Fibroblast of skin of right quadriceps (primary cell): ENCODE results near the gene RSPH10B2.
"Not testable (repeated sequence)": the region's sequence is repeated elsewhere in the genome, so short reads cannot be mapped to it uniquely, and the experiment has no call there.

Experiments used
- DNase-seq: peaks from one replicate; pipeline ENCODE4 v3.0.0-alpha.2; 2013

RSPH10B2 gene

GRCh38 chr7:6792113-6792872, 38.4 kb downstream of the RSPH10B2 start:
- not testable (repeated sequence) for DNase-seq

GRCh38 chr7:6794276-6794675, 40.4 kb downstream of the RSPH10B2 start:
- not testable (repeated sequence) for DNase-seq

GRCh38 chr7:6797218-6797617, 43.3 kb downstream of the RSPH10B2 start:
- not testable (repeated sequence) for DNase-seq

- DNase-seq: not testable (repeated sequence)
Observed at GRCh38 chr7:6798047-6798446, 44.1 kb downstream of the RSPH10B2 start.

GRCh38 chr7:6799887-6800286, 46.0 kb downstream of the RSPH10B2 start:
- not testable (repeated sequence) for DNase-seq

DNA sequence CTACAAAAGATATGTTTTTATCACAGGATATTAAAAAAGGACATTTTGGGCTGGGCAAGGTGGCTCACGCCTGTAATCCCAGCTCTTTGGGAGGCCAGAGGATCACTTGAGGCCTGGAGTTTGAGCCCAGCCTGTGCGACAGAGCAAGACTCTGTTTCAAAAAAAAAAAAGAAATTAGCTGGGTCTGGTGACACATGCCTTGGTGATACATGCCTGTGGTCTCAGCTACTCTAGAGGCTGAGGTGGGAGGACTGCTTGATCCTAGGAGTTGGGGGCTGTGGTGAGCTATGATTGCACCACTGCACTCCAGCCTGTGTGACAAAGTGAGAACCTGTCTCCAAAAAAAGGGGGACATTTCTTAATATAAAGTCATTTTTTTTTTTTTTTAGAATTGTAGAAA, 46.4 kb downstream of the RSPH10B2 start:
- DNase-seq: not testable (repeated sequence)

DNA sequence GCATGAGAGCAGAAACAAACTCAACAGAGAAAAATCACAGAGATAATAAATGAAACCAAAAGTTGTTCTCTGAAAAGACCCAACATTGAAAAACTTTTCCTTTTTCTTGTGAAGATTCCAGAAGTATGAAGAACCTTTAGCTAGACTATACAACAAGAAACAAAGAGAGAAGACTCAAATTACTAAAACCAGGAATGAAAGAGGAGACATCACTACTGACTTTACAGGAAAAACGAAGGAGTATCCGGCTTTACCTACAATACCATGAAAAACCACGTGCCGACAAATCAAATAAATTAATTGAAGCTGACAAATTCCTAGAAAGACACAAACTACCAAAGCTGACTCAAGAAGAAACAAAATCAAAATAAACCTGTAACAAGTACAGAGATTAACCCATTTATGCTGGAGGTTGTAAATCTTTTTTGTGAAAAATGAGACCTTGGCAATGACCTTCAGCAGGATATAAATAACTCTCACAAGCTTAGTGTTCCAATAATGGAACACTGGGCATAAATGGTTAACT, 53.6 kb downstream of the RSPH10B2 start:
- not testable (repeated sequence) for DNase-seq

DNA sequence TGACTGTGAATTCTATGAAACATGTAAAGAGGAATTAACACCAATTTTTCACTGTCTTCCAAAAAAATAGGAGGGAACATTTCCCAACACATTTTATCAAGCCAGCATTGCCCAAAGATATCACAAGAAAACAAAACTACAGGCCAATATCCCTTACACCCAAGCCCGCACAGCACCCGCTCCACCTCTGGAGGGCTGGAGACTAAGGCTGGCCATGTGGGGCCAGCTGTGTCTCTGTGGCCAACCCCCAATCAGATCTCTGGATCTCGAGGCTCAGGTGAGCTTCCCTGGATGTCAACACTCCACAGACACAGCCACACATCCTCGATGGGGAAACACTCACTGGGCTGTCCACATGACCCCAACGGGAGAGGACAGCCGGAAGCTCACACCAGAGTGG, 54.1 kb downstream of the RSPH10B2 start:
- not testable (repeated sequence) for DNase-seq

- not testable (repeated sequence) for DNase-seq
Observed at GRCh38 chr7:6813011-6813410, 59.1 kb downstream of the RSPH10B2 start.

GRCh38 chr7:6815470-6815869, 61.6 kb downstream of the RSPH10B2 start:
- DNase-seq: not testable (repeated sequence)

DNA sequence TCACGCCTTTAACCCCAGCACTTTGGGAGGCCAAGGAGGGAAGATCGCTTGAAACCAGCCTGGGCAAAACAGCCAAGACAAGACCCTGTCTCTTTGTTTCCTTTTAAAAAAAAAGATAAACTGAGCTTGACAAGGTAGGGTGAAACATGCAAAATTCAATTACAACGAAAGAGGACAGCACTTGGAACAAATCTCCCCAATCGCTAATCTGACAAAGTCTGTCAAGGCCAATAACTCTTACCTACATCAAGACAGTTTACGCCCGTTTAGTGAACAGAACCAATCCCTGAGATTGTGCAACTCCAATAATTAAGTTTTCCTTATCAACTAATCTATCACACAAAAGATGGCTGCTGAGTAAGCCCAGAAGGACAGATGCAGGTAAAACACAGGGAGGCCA, 67.7 kb downstream of the RSPH10B2 start:
- not testable (repeated sequence) for DNase-seq

DNA sequence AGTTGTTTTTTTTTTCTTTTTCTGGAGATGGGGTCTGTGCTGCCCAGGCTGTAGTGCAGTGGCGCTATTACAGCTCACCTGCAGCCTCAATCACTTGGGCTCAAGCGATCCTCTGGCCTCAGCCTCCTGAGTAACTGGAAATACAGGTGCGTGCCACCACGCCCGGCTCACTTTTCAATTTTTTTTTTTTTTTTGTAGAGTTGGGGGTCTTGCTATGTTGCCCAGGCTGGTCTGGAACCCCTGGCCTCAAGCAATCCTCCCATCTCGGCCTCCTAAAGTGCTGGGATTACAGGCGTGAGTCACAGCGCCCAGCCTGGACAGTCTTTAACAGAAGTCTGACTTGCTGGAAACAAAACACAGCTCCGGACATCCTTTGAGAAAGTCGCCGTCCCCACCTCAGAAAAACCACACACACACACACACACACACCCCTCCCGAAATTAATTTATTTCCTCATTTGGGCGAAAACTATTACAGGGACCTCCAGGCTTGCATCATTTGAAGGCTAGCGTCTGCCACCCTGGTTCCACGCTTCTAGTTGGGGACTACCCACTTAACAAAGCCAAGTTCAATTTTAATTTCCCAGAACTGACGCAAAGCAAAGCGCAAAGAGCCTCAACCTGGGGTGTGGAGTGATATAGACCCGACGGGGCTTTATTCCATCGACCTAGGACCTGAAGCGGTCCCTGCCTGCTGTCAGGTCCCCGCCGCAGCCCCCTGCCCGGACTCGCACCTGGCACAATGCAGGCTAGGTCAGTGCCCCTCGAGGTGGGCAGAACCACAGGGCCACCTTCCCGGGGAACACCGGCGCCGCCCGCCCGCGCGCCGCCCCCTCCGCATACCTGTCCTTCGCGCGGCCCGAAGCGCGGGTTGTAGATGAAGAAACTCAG, 71.6 kb downstream of the RSPH10B2 start:
- not testable (repeated sequence) for DNase-seq

GRCh38 chr7:6826151-6826550, 72.2 kb downstream of the RSPH10B2 start, which contains the start of gene CCZ1B:
Gene CCZ1B, minus strand, starts transcription at chr7:6826275. Its CDS starts 78 bp downstream, at chr7:6826197.
- DNase-seq: peak; percentile 72

- DNase-seq: not testable (repeated sequence)
Observed at GRCh38 chr7:6827180-6827579, 73.3 kb downstream of the RSPH10B2 start.

- DNase-seq: not testable (repeated sequence)
Observed at GRCh38 chr7:6829616-6830015, 75.7 kb downstream of the RSPH10B2 start.

DNA sequence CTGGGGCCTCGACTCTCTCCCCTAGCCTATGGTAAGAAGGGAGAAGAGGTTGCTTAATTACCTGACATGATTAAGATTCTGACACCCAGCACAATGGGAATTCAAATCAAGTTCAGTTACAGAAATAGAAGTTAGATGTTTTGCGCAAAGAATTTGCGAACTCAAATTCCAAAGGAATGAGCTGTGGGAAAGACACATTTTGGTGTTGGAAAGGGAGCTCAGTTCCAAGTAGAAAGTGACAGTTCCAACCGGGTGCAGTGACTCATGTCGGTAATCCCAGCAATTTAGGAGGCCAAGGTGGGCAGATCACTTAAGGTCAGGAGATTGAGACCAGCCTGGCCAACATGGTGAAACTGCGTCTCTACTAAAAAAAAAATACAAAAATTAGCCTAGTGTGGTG, 76.1 kb downstream of the RSPH10B2 start:
- DNase-seq: peak; percentile 1

DNA sequence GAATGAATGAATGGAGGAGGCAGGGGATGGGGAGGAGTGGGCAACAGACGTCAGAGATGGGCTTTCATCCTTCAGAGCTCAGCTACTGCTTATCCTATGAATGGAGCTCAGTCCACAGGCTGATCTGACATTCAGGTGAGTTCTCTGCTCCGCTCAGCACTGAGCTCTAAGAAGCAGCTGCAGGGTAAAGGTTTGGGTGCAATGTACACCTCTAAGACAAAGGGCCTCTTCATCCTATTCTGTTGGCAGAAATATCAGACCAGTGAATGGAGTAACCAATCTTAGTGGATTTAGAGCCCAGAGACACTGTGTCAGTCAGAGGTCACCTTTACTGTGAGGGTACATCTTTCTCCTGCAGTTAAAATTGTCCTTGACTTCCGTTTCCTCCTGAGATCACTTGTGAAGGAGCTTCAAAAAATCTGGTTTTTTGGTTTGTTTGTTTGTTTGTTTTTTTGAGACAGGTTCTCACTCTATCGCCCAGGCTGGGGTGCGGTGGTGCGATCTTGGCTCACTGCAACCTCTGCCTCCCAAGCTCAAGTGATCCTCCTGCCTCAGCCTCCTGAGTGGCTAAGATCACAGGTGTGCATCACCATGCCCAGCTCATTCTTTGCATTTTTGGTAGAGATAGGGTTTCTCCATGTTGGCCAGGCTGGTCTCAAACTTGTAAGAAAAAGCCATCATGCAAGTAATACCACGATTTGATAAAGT, 77.3 kb downstream of the RSPH10B2 start:
- DNase-seq: no peak

- no peak for DNase-seq
Observed at GRCh38 chr7:6833636-6834035, 79.7 kb downstream of the RSPH10B2 start.

DNA sequence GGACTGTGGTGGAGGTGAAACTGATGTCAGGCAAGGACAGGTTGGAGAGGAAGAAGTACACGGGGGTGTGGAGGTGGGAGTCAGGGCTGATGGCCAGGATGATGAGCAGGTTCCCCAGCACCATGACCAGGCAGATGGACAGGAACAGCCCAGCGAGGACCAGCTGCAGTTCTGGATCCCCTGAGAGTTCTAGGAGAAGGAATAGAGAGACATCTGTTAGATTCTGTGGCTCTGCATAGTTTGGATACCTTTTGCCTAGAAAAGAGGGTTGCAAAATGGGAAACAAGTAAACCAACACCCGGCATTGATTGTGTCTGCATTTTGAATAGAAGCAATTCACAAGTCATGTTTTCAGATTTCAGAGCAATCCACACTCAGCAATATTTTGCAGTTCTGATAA, 81.6 kb downstream of the RSPH10B2 start:
- DNase-seq: not testable (repeated sequence)

- not testable (repeated sequence) for DNase-seq
Observed at GRCh38 chr7:6837081-6837480, 83.2 kb downstream of the RSPH10B2 start.

DNA sequence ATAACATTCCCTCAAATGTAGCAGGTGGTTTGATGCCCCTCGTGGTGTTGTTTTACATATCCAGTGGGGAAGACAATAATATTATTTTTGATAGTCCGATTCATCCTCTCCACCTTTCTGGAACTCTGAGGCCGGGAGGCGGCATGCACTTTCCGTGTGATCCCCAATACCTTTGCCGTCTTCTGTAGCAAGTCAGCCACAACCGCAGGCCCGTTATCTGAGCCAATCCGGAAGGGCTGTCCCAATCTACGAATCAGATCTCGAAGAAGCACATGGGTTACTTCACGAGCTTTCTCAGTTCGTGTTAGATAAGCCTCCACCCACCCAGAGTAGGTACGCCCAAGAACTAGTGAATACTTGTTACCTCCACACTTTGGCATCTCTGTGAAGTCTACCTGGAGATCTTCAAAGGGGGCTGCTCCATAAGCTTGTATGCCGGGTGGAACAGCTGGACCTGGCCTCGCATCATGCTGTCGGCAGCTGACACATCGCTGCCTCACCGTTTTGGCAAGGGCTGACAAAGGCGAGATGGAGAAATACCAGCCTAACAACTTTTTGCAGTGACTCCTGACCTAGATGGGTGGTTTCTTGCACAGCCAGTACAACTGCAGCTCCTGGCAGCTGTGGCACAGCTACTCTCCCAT, 88.5 kb downstream of the RSPH10B2 start:
- DNase-seq: not testable (repeated sequence)

GRCh38 chr7:6843092-6843491, 89.2 kb downstream of the RSPH10B2 start:
- not testable (repeated sequence) for DNase-seq
